ENCODE results near the gene VAV2.

GRCh38 chr9:133913571-133914369 is 78.4 kb downstream of the VAV2 start:
- TF ChIP-seq, protein P1, sequence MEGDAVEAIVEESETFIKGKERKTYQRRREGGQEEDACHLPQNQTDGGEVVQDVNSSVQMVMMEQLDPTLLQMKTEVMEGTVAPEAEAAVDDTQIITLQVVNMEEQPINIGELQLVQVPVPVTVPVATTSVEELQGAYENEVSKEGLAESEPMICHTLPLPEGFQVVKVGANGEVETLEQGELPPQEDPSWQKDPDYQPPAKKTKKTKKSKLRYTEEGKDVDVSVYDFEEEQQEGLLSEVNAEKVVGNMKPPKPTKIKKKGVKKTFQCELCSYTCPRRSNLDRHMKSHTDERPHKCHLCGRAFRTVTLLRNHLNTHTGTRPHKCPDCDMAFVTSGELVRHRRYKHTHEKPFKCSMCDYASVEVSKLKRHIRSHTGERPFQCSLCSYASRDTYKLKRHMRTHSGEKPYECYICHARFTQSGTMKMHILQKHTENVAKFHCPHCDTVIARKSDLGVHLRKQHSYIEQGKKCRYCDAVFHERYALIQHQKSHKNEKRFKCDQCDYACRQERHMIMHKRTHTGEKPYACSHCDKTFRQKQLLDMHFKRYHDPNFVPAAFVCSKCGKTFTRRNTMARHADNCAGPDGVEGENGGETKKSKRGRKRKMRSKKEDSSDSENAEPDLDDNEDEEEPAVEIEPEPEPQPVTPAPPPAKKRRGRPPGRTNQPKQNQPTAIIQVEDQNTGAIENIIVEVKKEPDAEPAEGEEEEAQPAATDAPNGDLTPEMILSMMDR (IDR thresholded peaks at IDR 0.05): no peak
- no peak for TF ChIP-seq ZFX (IDR thresholded peaks at IDR 0.05; ENCODE audit: borderline replicate concordance)
